WTC11 (cell line): ENCODE data around the gene MAP4K4. TPM values are rescaled to one million over a fixed set of nuclear protein-coding genes. Genes with fewer than 3 reads are reported as not detected.

ENCODE experiments used
- ATAC-seq: fragments of 200-7000 bp; cut with Tn5 transposase; 2 replicates; pipeline ENCODE4 v1.10.0; 2021; ENCODE audit warnings: mild to moderate bottlenecking, moderate library complexity
- CTCF ChIA-PET: fragments of 300-600 bp; sonication (Branson Sonifier 250); formaldehyde crosslinking; loops from one replicate; lab custom pipeline; 2021; ENCODE audit warnings: antibody characterized with exemption; lab: Charles Lee
- POLR2A ChIA-PET: fragments of 350-600 bp; sonication (Branson Sonifier 250); formaldehyde crosslinking; loops from one replicate; lab custom pipeline; 2021; ENCODE audit warnings: antibody characterized with exemption; lab: Charles Lee
- DNase-seq: peaks from one replicate; pipeline ENCODE4 v3.0.0; 2021; ENCODE audit warnings: low spot score
- H3K27ac Mint-ChIP-seq: 2 replicates; pipeline ENCODE4 v1.8.0; 2021; ENCODE audit warnings: mixed read lengths
- H3K27me3 Mint-ChIP-seq: 2 replicates; pipeline ENCODE4 v1.8.0; 2021; ENCODE audit warnings: low read depth, mild to moderate bottlenecking, moderate library complexity, mixed read lengths
- H3K36me3 Mint-ChIP-seq: 2 replicates; pipeline ENCODE4 v1.8.0; 2021; ENCODE audit warnings: mixed read lengths
- H3K4me1 Mint-ChIP-seq: 2 replicates; pipeline ENCODE4 v1.8.0; 2022; ENCODE audit warnings: mixed read lengths
- H3K4me3 Mint-ChIP-seq: 2 replicates; pipeline ENCODE4 v1.8.0; 2021; ENCODE audit warnings: mild to moderate bottlenecking, moderate library complexity, mixed read lengths
- H3K9me3 Mint-ChIP-seq: 2 replicates; pipeline ENCODE4 v1.8.0; 2021; ENCODE audit warnings: mixed read lengths
- ATF1 ChIP-seq: sonication (generic); formaldehyde crosslinking; IDR thresholded peaks from 2 replicates; pipeline ENCODE4 v1.8.1; 2023; ENCODE audit warnings: mild to moderate bottlenecking, moderate library complexity, missing genetic modification reagents
- CBFB ChIP-seq: sonication (generic); formaldehyde crosslinking; IDR thresholded peaks from 2 replicates; pipeline ENCODE4 v1.8.1; 2022; ENCODE audit warnings: mild to moderate bottlenecking, low read depth, missing genetic modification reagents
- CREM ChIP-seq: sonication (generic); formaldehyde crosslinking; IDR thresholded peaks from 2 replicates; pipeline ENCODE4 v1.8.1; 2022; ENCODE audit warnings: mild to moderate bottlenecking, missing genetic modification reagents, moderate library complexity
- ELF4 ChIP-seq: sonication (generic); formaldehyde crosslinking; IDR thresholded peaks from 2 replicates; pipeline ENCODE4 v1.8.1; 2022; ENCODE audit warnings: low read depth, mild to moderate bottlenecking, moderate library complexity, missing genetic modification reagents
- EMX1 ChIP-seq: fragments of 250-450 bp; sonication (Bioruptor Pico); IDR thresholded peaks from 2 replicates; pipeline ENCODE4 v1.8.0; 2021; ENCODE audit warnings: mild to moderate bottlenecking
- NFATC4 ChIP-seq: fragments of 250-450 bp; sonication (Bioruptor Pico); IDR thresholded peaks from 2 replicates; pipeline ENCODE4 v1.9.0; 2021; ENCODE audit warnings: mild to moderate bottlenecking
- RORB ChIP-seq: fragments of 250-450 bp; sonication (Bioruptor Pico); IDR thresholded peaks from 2 replicates; pipeline ENCODE4 v1.9.0; 2021; ENCODE audit warnings: mild to moderate bottlenecking
- TP53 ChIP-seq: sonication (generic); formaldehyde crosslinking; IDR thresholded peaks from 2 replicates; pipeline ENCODE4 v1.8.1; 2023; ENCODE audit warnings: mild to moderate bottlenecking, missing genetic modification reagents
- ZNF232 ChIP-seq: sonication (generic); formaldehyde crosslinking; IDR thresholded peaks from 2 replicates; pipeline ENCODE4 v1.8.0; 2022; ENCODE audit warnings: mild to moderate bottlenecking, missing genetic modification reagents
- ZNF671 ChIP-seq: fragments of 250-450 bp; sonication (Bioruptor Pico); IDR thresholded peaks from 2 replicates; pipeline ENCODE4 v1.8.0; 2021; ENCODE audit warnings: mild to moderate bottlenecking
- total RNA-seq: library from RNA; stranded (reverse); gene quantifications from 3 replicates; pipeline ENCODE4 v1.2.3, GENCODE V29; 2021
- TF ChIP-seq, protein P1 (sequence below): fragments of 250-450 bp; sonication (Bioruptor Pico); IDR thresholded peaks from 2 replicates; pipeline ENCODE4 v1.9.0; 2021; ENCODE audit warnings: mild to moderate bottlenecking, borderline replicate concordance
- TF ChIP-seq, protein P2 (sequence below): sonication (generic); formaldehyde crosslinking; IDR thresholded peaks from 2 replicates; pipeline ENCODE4 v1.8.0; 2023; ENCODE audit warnings: missing genetic modification reagents, mild to moderate bottlenecking, borderline replicate concordance
- TF ChIP-seq, protein P3 (sequence below): sonication (generic); formaldehyde crosslinking; IDR thresholded peaks from 2 replicates; pipeline ENCODE4 v1.8.0; 2022; ENCODE audit warnings: mild to moderate bottlenecking, missing genetic modification reagents
- TF ChIP-seq, protein P4 (sequence below): fragments of 250-450 bp; sonication (Bioruptor Pico); IDR thresholded peaks from 2 replicates; pipeline ENCODE4 v1.9.0; 2021; ENCODE audit warnings: mild to moderate bottlenecking
- TF ChIP-seq, protein P5 (sequence below): sonication (generic); formaldehyde crosslinking; IDR thresholded peaks from 2 replicates; pipeline ENCODE4 v1.8.1; 2023; ENCODE audit warnings: mild to moderate bottlenecking, missing genetic modification reagents, borderline replicate concordance
- TF ChIP-seq, protein P6 (sequence below): sonication (generic); formaldehyde crosslinking; IDR thresholded peaks from 2 replicates; pipeline ENCODE4 v1.8.1; 2022; ENCODE audit warnings: mild to moderate bottlenecking, missing genetic modification reagents, moderate library complexity, borderline replicate concordance

MAP4K4 gene
- total RNA-seq, 1 experiment from 2014 or later, result 112 TPM

DNA sequence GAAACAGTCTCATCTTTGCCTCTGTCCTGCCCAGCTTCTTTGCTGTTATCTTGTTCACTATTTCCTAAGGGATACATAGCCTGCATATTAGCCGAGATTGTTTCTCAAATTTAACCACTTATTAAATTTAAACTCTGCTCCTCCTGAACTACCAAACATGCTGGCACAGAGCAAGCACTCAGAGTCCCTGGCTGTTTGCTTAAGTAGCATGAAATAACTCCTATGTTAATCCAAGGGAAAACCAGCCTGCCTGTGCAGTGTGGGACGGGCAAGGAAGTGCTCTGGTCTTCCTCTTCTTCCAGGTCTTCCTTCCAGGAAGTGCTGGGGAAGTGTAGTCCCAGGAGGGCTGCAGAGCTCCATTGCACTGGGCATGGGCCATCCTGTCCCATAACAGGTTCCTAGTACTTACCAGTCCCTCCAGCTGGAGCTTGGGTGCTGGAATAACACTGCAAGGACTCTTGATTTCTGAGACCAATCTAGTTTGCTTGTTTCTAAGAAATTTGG is 198.4 kb downstream of the MAP4K4 start:
- H3K27ac Mint-ChIP-seq, result peak overlapping the region; percentile 15; the same call in 1 of the 2 replicates
- CTCF ChIA-PET, result interaction anchor here (1.9 kb wide), 1 partner anchor 12 kb away, joined by 7 read pairs; no protein-coding TSS in a partner anchor

DNA sequence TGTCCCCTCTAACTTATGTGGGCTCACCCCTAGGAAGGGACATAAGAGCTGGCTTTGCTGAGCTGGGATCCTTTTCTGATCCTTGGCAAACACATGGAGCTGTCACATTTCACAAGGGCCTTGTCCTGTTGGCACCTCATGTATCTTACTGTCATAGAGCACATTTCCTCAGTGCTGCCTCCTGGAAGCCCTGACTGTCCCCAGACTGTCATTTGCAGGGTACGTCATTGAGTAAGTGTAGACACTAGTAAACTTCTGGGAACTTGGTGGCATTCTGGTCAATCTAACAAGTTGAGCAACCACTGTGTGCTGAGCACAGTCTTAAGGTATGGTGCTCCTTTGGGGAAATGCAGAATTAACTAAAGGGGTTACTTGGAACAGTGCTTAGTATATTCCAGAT is 199.8 kb downstream of the MAP4K4 start:
- DNase-seq (no peak), ATAC-seq (no peak)
- H3K4me3 Mint-ChIP-seq, result no peak overlapping the region
- no peak overlapping the region for H3K27ac Mint-ChIP-seq
- peaks cover 22% of the 10 kb centered on the region for H3K9me3 Mint-ChIP-seq
- peaks cover 2% of the 10 kb centered on the region; the same call in 1 of the 2 replicates for H3K27me3 Mint-ChIP-seq
- H3K36me3 Mint-ChIP-seq, result peaks cover 37% of the 10 kb centered on the region
- peaks cover 41% of the 10 kb centered on the region for H3K4me1 Mint-ChIP-seq
- POLR2A ChIA-PET, result no interaction called here
- CTCF ChIA-PET, result interaction anchor here (0.6 to 1.4 kb wide), 3 partner anchors 14 to 555 kb away, joined by 3 to 4 read pairs (median 3); no protein-coding TSS in a partner anchor
- TF ChIP-seq, protein P1, sequence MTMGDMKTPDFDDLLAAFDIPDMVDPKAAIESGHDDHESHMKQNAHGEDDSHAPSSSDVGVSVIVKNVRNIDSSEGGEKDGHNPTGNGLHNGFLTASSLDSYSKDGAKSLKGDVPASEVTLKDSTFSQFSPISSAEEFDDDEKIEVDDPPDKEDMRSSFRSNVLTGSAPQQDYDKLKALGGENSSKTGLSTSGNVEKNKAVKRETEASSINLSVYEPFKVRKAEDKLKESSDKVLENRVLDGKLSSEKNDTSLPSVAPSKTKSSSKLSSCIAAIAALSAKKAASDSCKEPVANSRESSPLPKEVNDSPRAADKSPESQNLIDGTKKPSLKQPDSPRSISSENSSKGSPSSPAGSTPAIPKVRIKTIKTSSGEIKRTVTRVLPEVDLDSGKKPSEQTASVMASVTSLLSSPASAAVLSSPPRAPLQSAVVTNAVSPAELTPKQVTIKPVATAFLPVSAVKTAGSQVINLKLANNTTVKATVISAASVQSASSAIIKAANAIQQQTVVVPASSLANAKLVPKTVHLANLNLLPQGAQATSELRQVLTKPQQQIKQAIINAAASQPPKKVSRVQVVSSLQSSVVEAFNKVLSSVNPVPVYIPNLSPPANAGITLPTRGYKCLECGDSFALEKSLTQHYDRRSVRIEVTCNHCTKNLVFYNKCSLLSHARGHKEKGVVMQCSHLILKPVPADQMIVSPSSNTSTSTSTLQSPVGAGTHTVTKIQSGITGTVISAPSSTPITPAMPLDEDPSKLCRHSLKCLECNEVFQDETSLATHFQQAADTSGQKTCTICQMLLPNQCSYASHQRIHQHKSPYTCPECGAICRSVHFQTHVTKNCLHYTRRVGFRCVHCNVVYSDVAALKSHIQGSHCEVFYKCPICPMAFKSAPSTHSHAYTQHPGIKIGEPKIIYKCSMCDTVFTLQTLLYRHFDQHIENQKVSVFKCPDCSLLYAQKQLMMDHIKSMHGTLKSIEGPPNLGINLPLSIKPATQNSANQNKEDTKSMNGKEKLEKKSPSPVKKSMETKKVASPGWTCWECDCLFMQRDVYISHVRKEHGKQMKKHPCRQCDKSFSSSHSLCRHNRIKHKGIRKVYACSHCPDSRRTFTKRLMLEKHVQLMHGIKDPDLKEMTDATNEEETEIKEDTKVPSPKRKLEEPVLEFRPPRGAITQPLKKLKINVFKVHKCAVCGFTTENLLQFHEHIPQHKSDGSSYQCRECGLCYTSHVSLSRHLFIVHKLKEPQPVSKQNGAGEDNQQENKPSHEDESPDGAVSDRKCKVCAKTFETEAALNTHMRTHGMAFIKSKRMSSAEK (CRISPR knock-in tag), result no peak
- TF ChIP-seq, protein P2, sequence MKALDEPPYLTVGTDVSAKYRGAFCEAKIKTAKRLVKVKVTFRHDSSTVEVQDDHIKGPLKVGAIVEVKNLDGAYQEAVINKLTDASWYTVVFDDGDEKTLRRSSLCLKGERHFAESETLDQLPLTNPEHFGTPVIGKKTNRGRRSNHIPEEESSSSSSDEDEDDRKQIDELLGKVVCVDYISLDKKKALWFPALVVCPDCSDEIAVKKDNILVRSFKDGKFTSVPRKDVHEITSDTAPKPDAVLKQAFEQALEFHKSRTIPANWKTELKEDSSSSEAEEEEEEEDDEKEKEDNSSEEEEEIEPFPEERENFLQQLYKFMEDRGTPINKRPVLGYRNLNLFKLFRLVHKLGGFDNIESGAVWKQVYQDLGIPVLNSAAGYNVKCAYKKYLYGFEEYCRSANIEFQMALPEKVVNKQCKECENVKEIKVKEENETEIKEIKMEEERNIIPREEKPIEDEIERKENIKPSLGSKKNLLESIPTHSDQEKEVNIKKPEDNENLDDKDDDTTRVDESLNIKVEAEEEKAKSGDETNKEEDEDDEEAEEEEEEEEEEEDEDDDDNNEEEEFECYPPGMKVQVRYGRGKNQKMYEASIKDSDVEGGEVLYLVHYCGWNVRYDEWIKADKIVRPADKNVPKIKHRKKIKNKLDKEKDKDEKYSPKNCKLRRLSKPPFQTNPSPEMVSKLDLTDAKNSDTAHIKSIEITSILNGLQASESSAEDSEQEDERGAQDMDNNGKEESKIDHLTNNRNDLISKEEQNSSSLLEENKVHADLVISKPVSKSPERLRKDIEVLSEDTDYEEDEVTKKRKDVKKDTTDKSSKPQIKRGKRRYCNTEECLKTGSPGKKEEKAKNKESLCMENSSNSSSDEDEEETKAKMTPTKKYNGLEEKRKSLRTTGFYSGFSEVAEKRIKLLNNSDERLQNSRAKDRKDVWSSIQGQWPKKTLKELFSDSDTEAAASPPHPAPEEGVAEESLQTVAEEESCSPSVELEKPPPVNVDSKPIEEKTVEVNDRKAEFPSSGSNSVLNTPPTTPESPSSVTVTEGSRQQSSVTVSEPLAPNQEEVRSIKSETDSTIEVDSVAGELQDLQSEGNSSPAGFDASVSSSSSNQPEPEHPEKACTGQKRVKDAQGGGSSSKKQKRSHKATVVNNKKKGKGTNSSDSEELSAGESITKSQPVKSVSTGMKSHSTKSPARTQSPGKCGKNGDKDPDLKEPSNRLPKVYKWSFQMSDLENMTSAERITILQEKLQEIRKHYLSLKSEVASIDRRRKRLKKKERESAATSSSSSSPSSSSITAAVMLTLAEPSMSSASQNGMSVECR (CRISPR knock-in tag), result no peak
- TF ChIP-seq ZNF232 (no peak), RORB (no peak), ATF1 (CRISPR knock-in tag) (no peak), EMX1 (CRISPR knock-in tag) (no peak), ZNF671 (CRISPR knock-in tag) (no peak), ELF4 (CRISPR knock-in tag) (no peak), CBFB (no peak), CREM (CRISPR knock-in tag) (no peak), NFATC4 (CRISPR knock-in tag) (no peak)
- TF ChIP-seq, protein P3, sequence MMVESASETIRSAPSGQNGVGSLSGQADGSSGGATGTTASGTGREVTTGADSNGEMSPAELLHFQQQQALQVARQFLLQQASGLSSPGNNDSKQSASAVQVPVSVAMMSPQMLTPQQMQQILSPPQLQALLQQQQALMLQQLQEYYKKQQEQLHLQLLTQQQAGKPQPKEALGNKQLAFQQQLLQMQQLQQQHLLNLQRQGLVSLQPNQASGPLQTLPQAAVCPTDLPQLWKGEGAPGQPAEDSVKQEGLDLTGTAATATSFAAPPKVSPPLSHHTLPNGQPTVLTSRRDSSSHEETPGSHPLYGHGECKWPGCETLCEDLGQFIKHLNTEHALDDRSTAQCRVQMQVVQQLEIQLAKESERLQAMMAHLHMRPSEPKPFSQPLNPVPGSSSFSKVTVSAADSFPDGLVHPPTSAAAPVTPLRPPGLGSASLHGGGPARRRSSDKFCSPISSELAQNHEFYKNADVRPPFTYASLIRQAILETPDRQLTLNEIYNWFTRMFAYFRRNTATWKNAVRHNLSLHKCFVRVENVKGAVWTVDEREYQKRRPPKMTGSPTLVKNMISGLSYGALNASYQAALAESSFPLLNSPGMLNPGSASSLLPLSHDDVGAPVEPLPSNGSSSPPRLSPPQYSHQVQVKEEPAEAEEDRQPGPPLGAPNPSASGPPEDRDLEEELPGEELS, result no peak
- TF ChIP-seq, protein P4, sequence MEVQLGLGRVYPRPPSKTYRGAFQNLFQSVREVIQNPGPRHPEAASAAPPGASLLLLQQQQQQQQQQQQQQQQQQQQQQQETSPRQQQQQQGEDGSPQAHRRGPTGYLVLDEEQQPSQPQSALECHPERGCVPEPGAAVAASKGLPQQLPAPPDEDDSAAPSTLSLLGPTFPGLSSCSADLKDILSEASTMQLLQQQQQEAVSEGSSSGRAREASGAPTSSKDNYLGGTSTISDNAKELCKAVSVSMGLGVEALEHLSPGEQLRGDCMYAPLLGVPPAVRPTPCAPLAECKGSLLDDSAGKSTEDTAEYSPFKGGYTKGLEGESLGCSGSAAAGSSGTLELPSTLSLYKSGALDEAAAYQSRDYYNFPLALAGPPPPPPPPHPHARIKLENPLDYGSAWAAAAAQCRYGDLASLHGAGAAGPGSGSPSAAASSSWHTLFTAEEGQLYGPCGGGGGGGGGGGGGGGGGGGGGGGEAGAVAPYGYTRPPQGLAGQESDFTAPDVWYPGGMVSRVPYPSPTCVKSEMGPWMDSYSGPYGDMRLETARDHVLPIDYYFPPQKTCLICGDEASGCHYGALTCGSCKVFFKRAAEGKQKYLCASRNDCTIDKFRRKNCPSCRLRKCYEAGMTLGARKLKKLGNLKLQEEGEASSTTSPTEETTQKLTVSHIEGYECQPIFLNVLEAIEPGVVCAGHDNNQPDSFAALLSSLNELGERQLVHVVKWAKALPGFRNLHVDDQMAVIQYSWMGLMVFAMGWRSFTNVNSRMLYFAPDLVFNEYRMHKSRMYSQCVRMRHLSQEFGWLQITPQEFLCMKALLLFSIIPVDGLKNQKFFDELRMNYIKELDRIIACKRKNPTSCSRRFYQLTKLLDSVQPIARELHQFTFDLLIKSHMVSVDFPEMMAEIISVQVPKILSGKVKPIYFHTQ (CRISPR knock-in tag), result no peak
- TF ChIP-seq, protein P5, sequence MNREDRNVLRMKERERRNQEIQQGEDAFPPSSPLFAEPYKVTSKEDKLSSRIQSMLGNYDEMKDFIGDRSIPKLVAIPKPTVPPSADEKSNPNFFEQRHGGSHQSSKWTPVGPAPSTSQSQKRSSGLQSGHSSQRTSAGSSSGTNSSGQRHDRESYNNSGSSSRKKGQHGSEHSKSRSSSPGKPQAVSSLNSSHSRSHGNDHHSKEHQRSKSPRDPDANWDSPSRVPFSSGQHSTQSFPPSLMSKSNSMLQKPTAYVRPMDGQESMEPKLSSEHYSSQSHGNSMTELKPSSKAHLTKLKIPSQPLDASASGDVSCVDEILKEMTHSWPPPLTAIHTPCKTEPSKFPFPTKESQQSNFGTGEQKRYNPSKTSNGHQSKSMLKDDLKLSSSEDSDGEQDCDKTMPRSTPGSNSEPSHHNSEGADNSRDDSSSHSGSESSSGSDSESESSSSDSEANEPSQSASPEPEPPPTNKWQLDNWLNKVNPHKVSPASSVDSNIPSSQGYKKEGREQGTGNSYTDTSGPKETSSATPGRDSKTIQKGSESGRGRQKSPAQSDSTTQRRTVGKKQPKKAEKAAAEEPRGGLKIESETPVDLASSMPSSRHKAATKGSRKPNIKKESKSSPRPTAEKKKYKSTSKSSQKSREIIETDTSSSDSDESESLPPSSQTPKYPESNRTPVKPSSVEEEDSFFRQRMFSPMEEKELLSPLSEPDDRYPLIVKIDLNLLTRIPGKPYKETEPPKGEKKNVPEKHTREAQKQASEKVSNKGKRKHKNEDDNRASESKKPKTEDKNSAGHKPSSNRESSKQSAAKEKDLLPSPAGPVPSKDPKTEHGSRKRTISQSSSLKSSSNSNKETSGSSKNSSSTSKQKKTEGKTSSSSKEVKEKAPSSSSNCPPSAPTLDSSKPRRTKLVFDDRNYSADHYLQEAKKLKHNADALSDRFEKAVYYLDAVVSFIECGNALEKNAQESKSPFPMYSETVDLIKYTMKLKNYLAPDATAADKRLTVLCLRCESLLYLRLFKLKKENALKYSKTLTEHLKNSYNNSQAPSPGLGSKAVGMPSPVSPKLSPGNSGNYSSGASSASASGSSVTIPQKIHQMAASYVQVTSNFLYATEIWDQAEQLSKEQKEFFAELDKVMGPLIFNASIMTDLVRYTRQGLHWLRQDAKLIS (CRISPR knock-in tag), result no peak

More for the DNA sequence above, 198.4 kb downstream of the MAP4K4 start:
- TF ChIP-seq, protein P6, sequence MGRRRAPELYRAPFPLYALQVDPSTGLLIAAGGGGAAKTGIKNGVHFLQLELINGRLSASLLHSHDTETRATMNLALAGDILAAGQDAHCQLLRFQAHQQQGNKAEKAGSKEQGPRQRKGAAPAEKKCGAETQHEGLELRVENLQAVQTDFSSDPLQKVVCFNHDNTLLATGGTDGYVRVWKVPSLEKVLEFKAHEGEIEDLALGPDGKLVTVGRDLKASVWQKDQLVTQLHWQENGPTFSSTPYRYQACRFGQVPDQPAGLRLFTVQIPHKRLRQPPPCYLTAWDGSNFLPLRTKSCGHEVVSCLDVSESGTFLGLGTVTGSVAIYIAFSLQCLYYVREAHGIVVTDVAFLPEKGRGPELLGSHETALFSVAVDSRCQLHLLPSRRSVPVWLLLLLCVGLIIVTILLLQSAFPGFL (CRISPR knock-in tag), result no peak
- TF ChIP-seq TP53 (CRISPR knock-in tag), result no peak
- Mint-ChIP-seq H3K4me3 (no peak overlapping the region), H3K27me3 (no peaks in the 10 kb centered on the region), H3K9me3 (peaks cover 8% of the 10 kb centered on the region), H3K36me3 (peaks cover 30% of the 10 kb centered on the region), H3K4me1 (peaks cover 50% of the 10 kb centered on the region)
- POLR2A ChIA-PET, result no interaction called here
- no peak for DNase-seq
- ATAC-seq, result no peak
